ENCODE data around the gene UNC5CL.
"Not testable (repeated sequence)": the region's sequence is repeated elsewhere in the genome, so short reads cannot be mapped to it uniquely, and the experiment has no call there.

Gene UNC5CL

DNA sequence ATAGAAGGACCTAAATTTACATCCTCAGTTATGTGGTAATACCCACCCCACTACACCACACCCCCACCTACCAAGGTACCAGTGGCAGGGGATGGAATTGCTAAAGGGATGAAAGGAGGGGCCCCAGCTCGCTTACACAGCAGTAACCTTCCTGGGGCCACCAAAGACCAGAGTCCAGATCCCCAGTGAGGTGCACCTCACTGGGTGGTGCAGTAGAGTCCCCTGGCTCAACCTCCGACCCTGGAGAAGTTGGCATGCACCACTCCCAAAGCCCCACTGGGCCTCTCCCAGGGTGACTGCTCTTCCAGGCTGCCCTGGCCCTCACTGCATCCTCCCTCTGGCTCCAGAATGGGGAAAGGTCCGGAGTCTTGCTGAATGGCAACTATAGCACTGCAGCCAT, 816 bp downstream of the UNC5CL start:
- no peak for DNase-seq

GRCh38 chr6:41037107-41037900, 1.7 kb downstream of the UNC5CL start:
- DNase-seq = no peak

- DNase-seq = no peak
Observed at GRCh38 chr6:41036601-41037000, 2.4 kb downstream of the UNC5CL start.

- DNase-seq = no peak
Observed at GRCh38 chr6:41036186-41036585, 2.8 kb downstream of the UNC5CL start.

DNA sequence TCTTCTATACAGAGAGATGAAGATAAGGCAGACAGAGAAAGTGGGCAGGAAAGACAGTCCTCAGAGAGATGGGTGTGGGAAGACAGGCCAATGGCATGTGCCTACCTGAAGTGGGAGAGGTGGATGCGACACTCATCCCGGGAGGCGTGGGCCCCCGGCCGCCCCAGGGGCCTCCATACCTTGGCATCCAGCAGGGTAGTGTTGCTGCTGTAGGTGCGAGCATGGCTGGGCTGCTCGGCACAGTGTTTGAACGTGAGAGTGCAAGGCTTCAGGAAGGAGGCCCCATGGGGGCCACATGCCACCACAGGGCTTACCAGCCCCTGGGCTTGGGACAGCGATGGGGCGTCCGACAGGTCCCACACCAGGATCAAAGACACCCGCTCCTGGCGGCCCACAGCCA, 5.2 kb downstream of the UNC5CL start:
- DNase-seq = no peak

DNA sequence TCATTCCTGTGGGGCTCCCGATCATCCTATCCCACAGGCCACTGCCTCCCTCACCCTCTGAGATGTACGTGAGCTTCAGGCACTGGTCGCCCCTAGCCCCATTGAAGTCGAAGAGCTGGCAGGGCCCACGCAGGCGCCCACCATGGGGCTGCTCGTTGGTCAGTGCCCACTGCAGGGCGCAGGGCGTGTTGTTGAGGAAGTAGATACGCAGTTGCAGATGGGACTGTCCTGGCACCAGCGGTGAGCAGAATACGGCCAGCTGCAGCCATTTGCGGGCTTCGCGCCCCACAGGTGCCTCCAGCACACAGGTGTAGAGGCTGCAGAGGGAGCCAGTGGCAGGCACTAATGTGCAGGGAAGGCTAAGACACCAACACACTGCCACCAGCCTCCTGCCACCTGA, 6.2 kb downstream of the UNC5CL start:
- no peak for DNase-seq

- DNase-seq = no peak
Observed at GRCh38 chr6:41028561-41029412, 10.2 kb downstream of the UNC5CL start.

- DNase-seq = peak; percentile 73
Observed at GRCh38 chr6:41027799-41028560, 11.0 kb downstream of the UNC5CL start.

DNA sequence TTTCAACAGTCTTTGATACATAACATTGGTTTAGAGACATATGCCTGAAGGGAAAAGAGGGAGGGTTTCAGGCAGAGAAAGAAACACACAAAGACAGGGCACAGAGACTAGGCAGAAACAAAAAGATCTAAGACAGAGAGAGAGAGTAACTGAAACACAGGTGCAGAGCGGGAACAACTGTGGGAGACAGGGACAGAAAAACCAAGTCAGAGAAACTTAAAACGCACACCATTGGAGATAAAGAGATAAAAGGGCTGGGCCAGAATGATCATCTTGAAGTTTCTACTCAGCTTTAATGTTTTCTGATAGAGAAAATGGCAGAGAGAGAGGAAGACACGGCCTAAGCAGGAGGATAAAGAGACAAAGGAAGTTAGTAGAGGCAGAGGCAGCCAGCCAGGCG, 11.8 kb downstream of the UNC5CL start:
- no peak for DNase-seq

GRCh38 chr6:41025966-41026530, 13.0 kb downstream of the UNC5CL start:
- no peak for DNase-seq

DNA sequence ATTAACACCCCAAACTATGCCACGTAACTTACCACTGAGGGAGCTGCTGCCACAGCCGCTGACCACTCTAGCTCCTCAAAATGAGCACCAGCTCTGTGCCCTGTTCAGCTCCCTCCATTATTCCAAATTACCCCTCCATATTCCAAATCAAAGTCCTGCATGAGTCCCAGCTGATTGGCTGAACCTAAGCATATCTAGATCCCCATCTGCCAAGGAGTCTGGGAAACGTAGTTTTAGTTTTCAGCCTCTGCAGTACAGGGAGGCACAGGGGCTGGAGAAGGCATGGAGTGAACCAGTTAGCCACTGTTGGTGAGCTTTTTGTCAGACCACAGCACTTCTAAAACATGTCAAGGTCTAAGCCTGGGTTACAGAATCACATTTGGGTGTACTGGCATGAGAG, 15.9 kb downstream of the UNC5CL start:
- no peak for DNase-seq

DNA sequence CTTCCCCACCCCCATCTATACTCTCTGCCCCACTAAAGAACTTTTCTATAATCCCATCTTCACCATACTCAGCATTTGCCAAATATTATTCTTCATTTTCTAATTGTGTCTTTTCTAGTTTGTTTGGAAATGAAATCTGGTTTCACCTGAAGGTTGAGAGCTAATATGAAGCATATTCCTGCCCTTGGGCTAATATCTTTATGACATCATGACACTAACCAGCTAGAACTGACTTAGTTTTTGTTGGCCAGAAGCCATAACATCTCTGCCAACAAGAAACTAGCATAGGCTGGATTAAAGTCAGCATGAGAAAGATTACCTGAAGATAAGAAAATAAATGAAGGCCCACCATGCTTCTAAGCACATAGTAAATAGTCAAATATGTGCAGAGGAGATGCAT, 16.7 kb downstream of the UNC5CL start:
- DNase-seq = no peak

DNA sequence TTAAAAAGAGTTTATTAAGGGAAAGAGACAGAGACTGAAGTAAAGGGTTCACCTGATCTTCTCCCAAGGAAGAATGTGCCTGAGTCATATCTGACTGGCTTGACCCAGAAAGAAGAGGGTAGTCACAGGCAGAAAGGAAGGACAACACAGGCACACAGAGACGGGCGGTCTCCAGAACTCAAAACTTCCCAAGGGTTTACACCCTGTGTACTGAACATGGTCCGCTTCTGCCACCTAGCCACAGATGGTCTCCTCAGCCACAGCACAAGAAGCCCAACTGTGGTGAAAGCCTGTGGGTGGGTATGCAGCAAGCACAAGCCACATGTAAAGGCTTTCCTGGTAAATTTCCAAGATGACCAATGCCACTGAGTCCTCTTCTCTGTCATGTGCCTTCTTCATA, 17.2 kb downstream of the UNC5CL start:
- no peak for DNase-seq

GRCh38 chr6:41017663-41018062, 21.4 kb downstream of the UNC5CL start:
- no peak for DNase-seq

GRCh38 chr6:41015860-41016259, 23.2 kb downstream of the UNC5CL start:
- DNase-seq = not testable (repeated sequence)

- no peak for DNase-seq
Observed at GRCh38 chr6:41014780-41015179, 24.2 kb downstream of the UNC5CL start.

DNA sequence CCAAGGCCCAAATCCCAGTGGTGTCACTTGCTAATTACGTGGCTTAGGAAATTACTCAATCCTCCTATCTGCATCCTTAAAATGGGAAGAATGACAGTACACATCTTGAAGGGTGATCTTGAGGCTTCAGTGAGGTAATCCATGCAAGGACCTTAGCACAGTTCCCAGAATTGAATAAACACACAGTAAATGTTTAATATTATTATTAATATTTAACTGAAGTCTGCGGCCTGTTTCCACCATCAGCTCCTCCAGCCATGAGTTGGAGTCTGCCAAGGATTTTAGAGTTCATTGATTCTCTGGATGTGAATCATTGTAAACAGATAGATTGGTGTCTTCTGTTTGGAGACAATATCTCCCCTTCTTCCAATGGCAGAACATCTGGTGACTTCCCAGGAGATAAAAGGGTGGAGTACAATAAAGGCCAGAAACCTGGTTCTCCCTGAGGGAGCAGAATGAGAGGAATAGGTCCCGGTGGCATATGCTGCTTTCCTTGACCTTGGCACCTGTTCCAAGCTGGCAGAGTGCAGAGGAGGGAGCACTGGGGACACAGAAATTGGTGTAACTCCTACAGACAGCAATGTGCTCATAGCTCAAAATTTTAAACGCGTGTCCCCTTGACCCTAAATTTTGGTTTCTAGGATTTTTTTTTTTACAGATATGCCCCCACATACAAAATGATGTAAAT, 25.4 kb downstream of the UNC5CL start:
- DNase-seq = no peak

DNA sequence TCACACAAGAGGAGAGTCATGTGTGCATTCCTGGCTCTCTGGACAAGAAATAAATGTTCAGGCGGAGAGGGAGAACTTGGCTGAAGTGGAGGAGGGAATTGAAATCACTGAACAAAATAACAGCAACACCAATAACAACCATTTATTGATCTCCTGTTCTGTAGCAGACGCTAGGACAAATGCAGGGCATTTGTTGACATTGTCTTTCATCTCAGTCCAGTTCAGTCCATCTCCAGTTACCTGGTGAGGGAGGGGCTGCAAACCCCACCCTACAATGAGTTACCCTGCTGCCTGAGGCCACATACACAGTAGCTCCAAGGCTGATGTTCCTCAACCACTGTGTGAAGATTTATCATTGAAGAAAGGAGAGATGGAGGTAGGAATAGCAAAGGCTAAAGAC, 27.3 kb downstream of the UNC5CL start:
- no peak for DNase-seq

- DNase-seq = no peak
Observed at GRCh38 chr6:41009669-41010068, 29.4 kb downstream of the UNC5CL start.

DNA sequence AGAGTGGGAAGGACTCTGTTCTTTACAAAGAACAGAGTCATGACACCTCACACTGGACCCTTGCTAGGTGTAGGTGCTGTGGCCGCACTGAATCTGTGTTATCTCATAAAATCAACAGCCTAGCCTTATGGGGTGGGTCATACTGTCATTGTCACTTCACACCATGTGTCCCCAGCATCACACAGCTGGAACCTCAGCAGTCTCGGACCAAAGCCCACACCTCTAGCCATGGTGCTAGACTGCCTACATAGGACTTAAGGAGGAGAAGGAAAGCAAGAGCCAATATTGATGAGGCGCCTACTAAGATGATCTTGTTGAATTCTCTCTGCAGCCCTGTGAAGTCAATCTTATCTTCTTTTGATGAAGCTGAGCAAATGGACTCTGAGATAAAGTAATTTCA, 31.0 kb downstream of the UNC5CL start:
- no peak for DNase-seq

GRCh38 chr6:41006980-41007379, 32.0 kb downstream of the UNC5CL start:
- not testable (repeated sequence) for DNase-seq

- peak; percentile 21 for DNase-seq
Observed at GRCh38 chr6:41006217-41006616, 32.8 kb downstream of the UNC5CL start.
